ENCODE measurements around the gene SMAD7.

Gene SMAD7

GRCh38 chr18:48962252-48962993 is 11.7 kb upstream of the SMAD7 start:
- FAIRE-seq = no peak
- DNase-seq (ENCODE audit: insufficient read length, low spot score) = no peak

GRCh38 chr18:48961547-48961946 is 10.8 kb upstream of the SMAD7 start:
- no peak for FAIRE-seq
- DNase-seq (ENCODE audit: insufficient read length, low spot score) = no peak

- FAIRE-seq = no peak
- DNase-seq (ENCODE audit: insufficient read length, low spot score) = no peak
These were observed 9.5 kb upstream of the SMAD7 start for GRCh38 chr18:48959921-48960920.

GRCh38 chr18:48959551-48959920 is 8.8 kb upstream of the SMAD7 start:
- DNase-seq (ENCODE audit: insufficient read length, low spot score) (no peak), FAIRE-seq (no peak)

GRCh38 chr18:48958951-48959350 is 8.2 kb upstream of the SMAD7 start:
- DNase-seq (ENCODE audit: insufficient read length, low spot score) (no peak), FAIRE-seq (no peak)

- no peak for DNase-seq (ENCODE audit: insufficient read length, low spot score)
- no peak for FAIRE-seq
These were observed 6.9 kb upstream of the SMAD7 start for GRCh38 chr18:48957616-48958015.

GRCh38 chr18:48957136-48957535 is 6.4 kb upstream of the SMAD7 start:
- DNase-seq (ENCODE audit: insufficient read length, low spot score) (no peak), FAIRE-seq (no peak)

- no peak for FAIRE-seq
These were observed 5.6 kb upstream of the SMAD7 start for GRCh38 chr18:48956356-48956755.

GRCh38 chr18:48955830-48956261 is 5.1 kb upstream of the SMAD7 start:
- FAIRE-seq (no peak), DNase-seq (ENCODE audit: insufficient read length, low spot score) (no peak)

More at GRCh38 chr18:48956356-48956755, 5.6 kb upstream of the SMAD7 start:
- DNase-seq (ENCODE audit: insufficient read length, low spot score) = no peak

- no peak for FAIRE-seq
These were observed 4.4 kb upstream of the SMAD7 start for GRCh38 chr18:48954886-48955819.

GRCh38 chr18:48953104-48953706 is 2.4 kb upstream of the SMAD7 start:
- FAIRE-seq (no peak), DNase-seq (ENCODE audit: insufficient read length, low spot score) (no peak)

More at GRCh38 chr18:48954886-48955819, 4.4 kb upstream of the SMAD7 start:
- DNase-seq (ENCODE audit: insufficient read length, low spot score) = no peak

- DNase-seq (ENCODE audit: insufficient read length, low spot score) = no peak
- FAIRE-seq = no peak
These were observed 1.7 kb upstream of the SMAD7 start for GRCh38 chr18:48952287-48953103.

- DNase-seq (ENCODE audit: insufficient read length, low spot score) (peak; percentile 79), FAIRE-seq (no peak)
These were observed 902 bp upstream of the SMAD7 start for GRCh38 chr18:48951448-48952286.

GRCh38 chr18:48949606-48950535 is 894 bp downstream of the SMAD7 start:
- no peak for FAIRE-seq
- DNase-seq (ENCODE audit: insufficient read length, low spot score) = no peak

GRCh38 chr18:48949050-48949605 is 1.6 kb downstream of the SMAD7 start:
- DNase-seq (ENCODE audit: insufficient read length, low spot score) (no peak), FAIRE-seq (no peak)

- FAIRE-seq (no peak), DNase-seq (ENCODE audit: insufficient read length, low spot score) (no peak)
These were observed 2.4 kb downstream of the SMAD7 start for GRCh38 chr18:48948112-48949049.

All from HTR-8/SVneo (cell line).